Esophagus muscularis mucosa (tissue), 3 donors: ENCODE data around the gene STK39.

Experiments
- CTCF ChIP-seq, 3 experiments: fragments of 200-600 bp in 2 of 3; fragments of 450-650 bp in 1 of 3; sonication (generic) in 2 of 3; IDR thresholded peaks; one replicate each; pipeline ENCODE4 v1.5.1; 2017 to 2019; ENCODE audit warnings: antibody characterized with exemption in 3 of 3, mild to moderate bottlenecking in 2 of 3, moderate library complexity in 1 of 3
- POLR2A ChIP-seq: fragments of 450-650 bp; IDR thresholded peaks from one replicate; pipeline ENCODE4 v1.6.1; 2017; ENCODE audit warnings: antibody characterized with exemption, moderate library complexity, mild to moderate bottlenecking, low read depth
- POLR2AphosphoS5 ChIP-seq, 2 donors: sonication (generic); formaldehyde crosslinking; IDR thresholded peaks; one replicate each; pipeline ENCODE4 v1.6.1; 2017; ENCODE audit warnings: antibody characterized with exemption in 2 of 2

DNA sequence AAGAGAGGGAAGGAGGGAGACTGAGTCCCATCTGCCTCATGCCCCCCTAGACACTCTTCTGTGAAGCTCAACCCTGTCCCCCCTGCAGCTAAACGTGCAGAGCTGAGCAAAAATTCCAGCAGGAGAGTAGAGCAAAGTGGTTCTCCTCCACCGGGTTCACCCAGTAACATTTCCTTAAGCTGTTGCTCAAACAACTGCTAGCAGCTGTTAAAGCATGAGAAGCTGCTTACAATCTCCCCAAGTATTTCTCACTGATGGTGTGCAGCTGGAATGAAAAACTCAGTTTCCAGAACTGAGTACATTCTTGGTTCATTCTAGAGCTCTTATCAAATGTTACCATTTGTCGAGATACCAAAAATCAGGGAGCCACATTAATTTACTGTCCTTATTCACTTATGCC, 92.3 kb downstream of the STK39 start:
- TF ChIP-seq CTCF (IDR thresholded peaks at IDR 0.05) (no peak), POLR2AphosphoS5 (IDR thresholded peaks at IDR 0.05) (no peak), POLR2A (no peak)
